HG03354 (cell line): Measurements from ENCODE around the gene EZH2.

Experiments
- ATAC-seq: cut with Tn5 transposase; IDR thresholded peaks from one replicate; pipeline ENCODE4 v1.9.1; 2021; ENCODE audit warnings: mild to moderate bottlenecking; ENCODE audit not compliant: unreplicated experiment, poor library complexity, severe bottlenecking

EZH2 gene

GRCh38 chr7:148815612-148816011 is 68.5 kb downstream of the EZH2 start:
- no peak for ATAC-seq

DNA sequence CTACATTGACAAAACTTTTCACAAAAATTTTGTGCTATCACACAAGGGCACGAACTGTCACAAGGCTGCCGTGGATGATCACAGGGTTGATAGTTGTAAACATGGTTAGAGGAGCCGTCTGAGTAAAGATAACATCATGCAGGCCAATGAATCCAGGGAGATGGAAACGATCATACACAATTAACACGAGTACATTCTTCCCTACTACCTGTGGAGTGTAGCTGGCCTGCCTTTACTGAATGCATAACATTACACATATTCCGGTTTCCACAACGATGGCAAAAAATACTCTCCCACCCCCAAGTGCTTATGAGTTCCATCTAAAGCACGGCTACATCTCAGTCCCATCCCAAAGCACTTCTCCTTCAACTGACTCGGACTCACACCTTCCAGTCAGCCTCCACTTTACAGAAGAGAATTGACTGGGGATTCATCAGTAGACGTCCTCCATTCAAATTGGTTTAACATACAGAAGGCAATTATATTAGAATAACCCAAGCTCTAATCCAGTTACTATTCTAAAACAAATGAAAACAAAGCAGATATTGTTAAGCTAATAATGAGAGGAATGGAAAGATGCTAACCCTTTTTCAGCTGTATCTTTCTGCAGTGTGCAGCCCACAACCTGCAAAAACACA is 69.0 kb downstream of the EZH2 start:
- ATAC-seq: no peak

GRCh38 chr7:148813890-148814289 is 70.2 kb downstream of the EZH2 start:
- ATAC-seq: no peak

DNA sequence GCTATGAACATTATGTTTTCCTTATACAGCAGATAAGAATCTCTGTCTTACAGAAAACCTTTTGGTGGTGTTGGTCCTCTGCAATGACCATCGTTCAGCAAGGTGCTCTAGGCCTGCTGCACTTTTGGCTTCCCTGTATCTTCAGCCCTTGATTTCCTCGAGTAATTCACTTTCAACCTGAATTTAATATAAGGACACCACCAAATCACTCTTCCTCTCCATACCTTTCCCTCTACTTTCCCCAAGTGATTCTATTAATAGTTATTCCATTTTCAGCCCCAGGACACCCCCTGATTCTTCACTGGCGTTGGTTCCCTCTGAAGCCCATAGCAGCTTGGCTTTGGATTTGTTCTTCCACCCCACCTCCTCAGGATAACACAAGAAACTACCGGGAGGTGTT is 72.2 kb downstream of the EZH2 start:
- ATAC-seq: no peak

DNA sequence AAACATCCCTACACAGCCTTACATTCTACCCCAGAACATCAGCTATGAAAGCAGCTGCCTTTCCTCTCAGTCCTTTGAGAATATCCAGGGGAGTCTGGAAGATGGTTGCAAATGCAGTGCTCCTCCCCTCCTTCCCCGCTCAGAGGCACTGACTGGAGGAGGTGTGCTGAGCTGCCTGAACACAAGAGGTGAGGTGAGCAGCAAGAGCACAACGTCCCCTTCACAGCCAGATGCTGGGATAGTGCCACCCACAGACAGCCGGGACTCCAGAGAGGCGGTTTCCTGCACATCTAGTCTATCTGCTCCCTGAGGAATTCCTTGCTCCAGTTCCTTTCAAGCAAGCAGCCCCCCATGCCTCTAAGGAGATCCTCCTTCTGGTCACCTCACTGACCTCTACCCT is 74.2 kb downstream of the EZH2 start:
- ATAC-seq: no peak

GRCh38 chr7:148807436-148807835 is 76.7 kb downstream of the EZH2 start:
- no peak for ATAC-seq

DNA sequence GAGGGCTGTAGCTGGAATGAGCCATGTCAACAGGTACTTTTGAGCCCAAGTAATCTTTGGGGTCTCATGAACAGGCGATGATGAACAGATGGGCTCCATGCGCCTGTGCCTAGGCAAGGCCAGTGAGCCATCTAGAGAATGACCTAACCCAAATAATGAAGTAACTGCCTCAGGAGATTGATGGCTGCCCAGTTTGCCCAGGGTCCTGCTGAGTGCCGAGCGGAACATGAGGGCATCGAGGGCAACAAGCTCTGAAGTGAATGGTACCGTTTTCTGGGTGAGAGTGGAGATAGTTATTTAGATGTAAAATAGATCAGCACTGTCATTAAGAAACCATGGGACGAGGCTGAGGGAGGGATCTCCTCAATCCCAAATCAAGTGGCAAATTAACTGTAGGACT is 77.9 kb downstream of the EZH2 start:
- ATAC-seq: no peak

DNA sequence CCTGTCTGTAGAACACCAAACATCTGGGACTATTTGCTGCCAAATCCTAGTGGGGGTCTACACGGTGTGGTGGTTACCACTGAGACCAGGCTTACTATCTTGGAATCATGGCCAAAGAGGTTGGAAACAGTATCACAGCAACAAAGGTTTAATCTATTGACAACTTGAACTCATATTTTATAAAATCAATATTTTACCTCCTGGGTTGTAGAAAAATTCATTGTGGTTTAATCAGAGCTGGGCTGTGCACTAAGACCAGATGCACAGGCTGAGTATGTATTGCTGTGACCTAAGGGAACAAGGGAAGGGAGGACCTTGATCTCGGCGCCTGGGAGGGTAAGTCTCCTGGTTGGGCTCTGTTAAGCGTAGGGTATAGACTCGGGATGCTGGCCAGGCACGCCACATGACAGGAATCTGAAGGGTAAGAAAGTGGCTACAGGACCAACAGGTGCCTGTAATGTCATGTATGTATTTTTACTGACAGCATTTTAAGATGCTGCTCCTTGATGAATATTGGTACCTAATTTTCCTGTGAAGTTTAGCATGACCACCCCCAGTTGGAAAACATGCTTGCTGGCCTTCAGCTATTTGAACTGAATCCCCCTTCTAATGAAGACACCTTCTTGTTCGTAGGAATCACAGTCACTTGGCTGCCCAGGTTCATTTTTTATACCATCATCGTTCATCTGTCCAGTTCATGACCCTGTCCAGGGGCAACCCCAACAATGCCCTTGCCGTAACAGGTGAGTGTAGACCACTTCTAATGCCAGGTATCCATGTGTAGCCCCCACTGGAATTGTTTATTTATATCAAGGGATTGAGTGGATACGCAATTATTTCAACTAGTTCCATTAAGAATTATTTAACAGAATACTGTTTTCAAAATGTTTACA is 79.5 kb downstream of the EZH2 start:
- ATAC-seq: no peak

GRCh38 chr7:148803094-148803493 is 81.0 kb downstream of the EZH2 start:
- no peak for ATAC-seq

GRCh38 chr7:148802101-148802493 is 82.0 kb downstream of the EZH2 start:
- no peak for ATAC-seq

DNA sequence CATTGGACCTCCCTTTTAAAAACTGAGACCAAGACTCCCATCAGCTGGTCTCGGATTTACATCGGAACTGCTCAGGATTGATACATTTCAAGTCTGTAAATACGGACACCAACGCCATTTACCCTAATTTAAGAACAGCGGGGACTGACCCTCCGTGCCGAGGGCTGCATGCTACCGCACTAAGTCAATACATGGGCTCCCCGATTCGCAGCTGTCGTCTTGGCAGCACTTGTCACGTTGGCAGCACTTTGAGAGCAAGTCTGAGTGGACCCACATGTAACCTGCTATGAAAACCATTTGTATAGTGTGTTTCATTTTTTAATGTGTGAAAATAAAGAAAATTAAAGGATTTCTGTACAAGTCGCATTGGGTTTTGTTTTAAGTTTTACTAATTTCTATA is 83.4 kb downstream of the EZH2 start:
- ATAC-seq: no peak

DNA sequence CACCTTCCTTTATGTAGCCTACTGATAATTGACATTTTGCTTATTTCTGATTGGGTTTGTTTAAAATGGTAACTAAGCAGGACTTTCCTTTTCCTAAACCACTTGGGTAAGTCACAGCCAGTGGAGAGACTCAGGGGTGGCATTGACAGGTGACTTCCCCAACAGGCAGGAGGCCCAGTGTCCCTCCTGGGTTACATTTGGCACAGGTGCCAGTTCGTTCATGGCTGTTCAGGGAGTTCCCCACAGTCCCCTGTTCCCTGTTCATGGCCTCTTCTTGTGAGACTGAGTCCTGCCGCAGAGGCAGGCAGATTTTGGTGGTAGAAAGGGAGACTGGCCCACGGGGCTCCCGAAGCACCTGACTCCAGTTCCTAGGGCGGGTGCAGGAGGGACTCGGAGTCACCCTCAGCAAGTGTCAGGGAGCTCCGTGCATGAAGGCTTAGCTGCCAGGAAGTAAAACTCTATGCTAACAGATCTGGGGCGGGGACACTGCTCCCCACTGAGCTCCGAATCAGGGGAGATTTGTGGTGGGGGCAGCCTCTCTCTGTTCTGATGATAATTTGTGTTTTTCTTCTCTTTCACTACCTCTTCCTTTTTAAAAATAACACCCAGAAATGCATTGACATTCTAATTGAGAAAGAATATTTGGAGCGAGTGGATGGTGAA is 84.1 kb downstream of the EZH2 start:
- ATAC-seq: no peak

GRCh38 chr7:148796841-148797240 is 87.2 kb downstream of the EZH2 start:
- ATAC-seq: no peak

DNA sequence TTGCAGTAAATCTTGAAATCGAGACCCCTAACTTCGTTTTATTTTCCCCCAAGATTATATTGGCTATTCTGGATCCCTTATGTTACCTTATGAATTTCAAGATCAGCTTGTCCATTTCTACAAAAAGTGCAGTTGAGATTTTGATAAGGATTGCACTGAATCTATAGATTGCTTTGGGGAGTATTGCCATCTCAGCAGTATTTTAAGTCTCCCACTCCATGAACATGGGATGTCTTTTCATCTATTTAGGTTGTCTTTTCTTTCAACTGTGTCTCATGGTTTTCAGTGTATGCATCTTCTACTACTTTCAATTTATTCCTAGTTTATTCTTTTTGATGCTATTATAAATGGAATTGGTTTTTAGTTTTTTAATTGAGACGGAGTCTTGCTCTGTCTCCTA is 89.6 kb downstream of the EZH2 start:
- no peak for ATAC-seq

- ATAC-seq: no peak
These were observed 90.5 kb downstream of the EZH2 start for GRCh38 chr7:148793590-148793989.

DNA sequence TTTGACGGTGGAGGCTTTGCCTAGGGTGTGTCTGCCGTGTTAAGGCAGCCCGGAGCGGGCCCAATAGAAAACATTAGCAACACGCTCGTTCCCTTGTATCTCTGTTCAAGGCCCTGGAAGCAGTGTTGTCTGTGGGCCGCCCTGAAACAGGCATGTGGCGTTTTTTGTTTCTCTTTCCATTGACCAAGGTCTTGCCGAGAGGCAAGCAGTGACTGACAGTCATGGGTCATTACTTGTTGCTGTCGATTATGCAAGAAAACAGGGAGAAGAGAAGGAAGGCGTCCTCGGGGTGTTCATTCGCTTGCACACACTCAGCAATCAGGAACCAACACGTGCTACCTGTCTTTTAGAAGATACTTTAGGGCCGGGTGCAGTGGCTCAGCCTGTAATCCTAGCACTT is 92.5 kb downstream of the EZH2 start:
- ATAC-seq: no peak

DNA sequence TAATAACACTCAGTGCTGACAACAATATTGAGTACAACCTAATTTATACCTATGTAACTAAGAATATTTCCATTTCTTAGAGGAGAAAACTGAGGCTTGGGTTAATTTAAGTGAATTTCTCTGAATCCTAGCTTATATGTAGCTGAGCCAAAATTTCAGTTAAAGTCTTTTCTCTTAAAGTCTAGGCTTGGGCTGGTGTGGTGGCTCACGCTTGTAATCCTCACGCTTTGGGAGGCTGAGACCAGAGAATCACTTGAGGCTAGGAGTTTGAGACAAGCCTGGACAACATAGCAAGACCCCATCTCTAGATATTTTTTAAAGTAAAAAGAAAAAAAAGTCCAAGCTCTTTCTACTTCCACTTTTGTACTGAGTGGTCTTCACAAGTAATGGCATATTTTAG is 93.2 kb downstream of the EZH2 start:
- ATAC-seq: no peak

- no peak for ATAC-seq
These were observed 93.9 kb downstream of the EZH2 start for GRCh38 chr7:148790131-148790726.

GRCh38 chr7:148789220-148789619 is 94.9 kb downstream of the EZH2 start:
- no peak for ATAC-seq

DNA sequence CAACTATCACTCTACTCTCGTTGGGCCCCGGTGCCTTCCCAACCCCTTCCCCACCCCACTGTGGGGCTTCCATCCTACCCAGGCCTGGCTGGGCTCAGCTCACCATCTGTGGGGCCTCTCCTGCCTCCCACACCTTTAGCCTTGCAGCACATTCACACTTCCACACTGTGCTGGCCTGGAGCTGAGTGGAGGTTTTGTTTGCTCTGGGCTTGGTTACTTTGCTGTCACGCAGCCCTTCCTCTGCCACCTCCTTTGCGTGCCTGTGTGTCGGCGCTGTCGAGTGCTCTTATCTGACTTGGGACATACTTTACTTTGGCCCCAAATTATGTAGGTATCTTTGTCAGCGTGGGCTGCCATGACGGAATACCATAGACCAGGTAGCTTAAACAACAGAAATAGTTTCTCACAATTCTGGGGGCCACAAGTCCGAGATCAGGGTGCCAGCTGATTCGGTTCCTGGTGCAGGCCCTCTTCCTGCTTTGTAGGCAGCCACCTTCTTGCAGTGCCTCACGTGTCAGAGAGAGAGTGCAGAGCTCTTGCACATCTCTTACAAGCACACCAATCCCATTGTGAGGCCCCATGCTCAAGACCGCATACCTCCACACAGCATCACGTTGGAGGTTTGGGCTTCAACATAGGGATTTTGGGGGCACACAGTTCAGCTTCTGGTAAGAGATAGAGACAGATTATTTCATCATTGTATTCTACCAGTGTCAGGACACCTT is 96.4 kb downstream of the EZH2 start:
- no peak for ATAC-seq
